Measurements from ENCODE around the gene CCNK. TPM values are rescaled to one million over a fixed set of nuclear protein-coding genes. Genes with fewer than 3 reads are reported as not detected.

The CCNK gene
- total RNA-seq, 4 donors from 2014 or later, result 23.4 to 66.3 (median 39.0) TPM

GRCh38 chr14:99519931-99520421 is 38.8 kb downstream of the CCNK start:
- Histone ChIP-seq H3K27me3 (no peaks in the 10 kb centered on the region), H3K4me3 (no peak overlapping the region), H3K4me1 (peaks cover 23% of the 10 kb centered on the region), H3K27ac (no peak overlapping the region), H3K9me3 (no peaks in the 10 kb centered on the region), H3K36me3 (peaks cover 7% of the 10 kb centered on the region)
- peak in 1 of 2 donors; percentile 40 for DNase-seq (ENCODE audit: low spot score in 2 of 2)
- TF ChIP-seq POLR2AphosphoS5 (IDR thresholded peaks at IDR 0.05), result no peak
- no peak for TF ChIP-seq POLR2A (IDR thresholded peaks at IDR 0.05)
- TF ChIP-seq, protein P1, sequence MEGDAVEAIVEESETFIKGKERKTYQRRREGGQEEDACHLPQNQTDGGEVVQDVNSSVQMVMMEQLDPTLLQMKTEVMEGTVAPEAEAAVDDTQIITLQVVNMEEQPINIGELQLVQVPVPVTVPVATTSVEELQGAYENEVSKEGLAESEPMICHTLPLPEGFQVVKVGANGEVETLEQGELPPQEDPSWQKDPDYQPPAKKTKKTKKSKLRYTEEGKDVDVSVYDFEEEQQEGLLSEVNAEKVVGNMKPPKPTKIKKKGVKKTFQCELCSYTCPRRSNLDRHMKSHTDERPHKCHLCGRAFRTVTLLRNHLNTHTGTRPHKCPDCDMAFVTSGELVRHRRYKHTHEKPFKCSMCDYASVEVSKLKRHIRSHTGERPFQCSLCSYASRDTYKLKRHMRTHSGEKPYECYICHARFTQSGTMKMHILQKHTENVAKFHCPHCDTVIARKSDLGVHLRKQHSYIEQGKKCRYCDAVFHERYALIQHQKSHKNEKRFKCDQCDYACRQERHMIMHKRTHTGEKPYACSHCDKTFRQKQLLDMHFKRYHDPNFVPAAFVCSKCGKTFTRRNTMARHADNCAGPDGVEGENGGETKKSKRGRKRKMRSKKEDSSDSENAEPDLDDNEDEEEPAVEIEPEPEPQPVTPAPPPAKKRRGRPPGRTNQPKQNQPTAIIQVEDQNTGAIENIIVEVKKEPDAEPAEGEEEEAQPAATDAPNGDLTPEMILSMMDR (IDR thresholded peaks at IDR 0.05), result no peak
- TF ChIP-seq EP300 (IDR thresholded peaks at IDR 0.05), result no peak
- 73% methylated on average over 4 of the region's 6 CpGs for WGBS

- DNase-seq (ENCODE audit: low spot score in 2 of 2), result peak in 1 of 2 donors; percentile 38
- Histone ChIP-seq H3K36me3 (peaks cover 4% of the 10 kb centered on the region), H3K9me3 (no peaks in the 10 kb centered on the region), H3K27ac (no peak overlapping the region), H3K27me3 (no peaks in the 10 kb centered on the region), H3K4me1 (peaks cover 29% of the 10 kb centered on the region), H3K4me3 (no peak overlapping the region)
- WGBS, result no CpG with 5 or more reads among the region's 11 CpGs
- TF ChIP-seq, protein P1 (IDR thresholded peaks at IDR 0.05), result no peak
- no peak for TF ChIP-seq POLR2A (IDR thresholded peaks at IDR 0.05)
- no peak for TF ChIP-seq EP300 (IDR thresholded peaks at IDR 0.05)
- no peak for TF ChIP-seq POLR2AphosphoS5 (IDR thresholded peaks at IDR 0.05)
Measured at GRCh38 chr14:99520571-99521081, 39.4 kb downstream of the CCNK start.

GRCh38 chr14:99521176-99522024 is 40.2 kb downstream of the CCNK start:
- Histone ChIP-seq H3K27ac (no peak overlapping the region), H3K9me3 (no peaks in the 10 kb centered on the region), H3K4me3 (no peak overlapping the region), H3K4me1 (peaks cover 29% of the 10 kb centered on the region), H3K27me3 (no peaks in the 10 kb centered on the region), H3K36me3 (peaks cover 4% of the 10 kb centered on the region)
- 93% methylated on average over 12 of the region's 25 CpGs for WGBS
- no peak for DNase-seq (ENCODE audit: low spot score in 2 of 2)
- TF ChIP-seq POLR2A (IDR thresholded peaks at IDR 0.05) (no peak), EP300 (IDR thresholded peaks at IDR 0.05) (no peak), POLR2AphosphoS5 (IDR thresholded peaks at IDR 0.05) (no peak)
- TF ChIP-seq, protein P1 (IDR thresholded peaks at IDR 0.05), result no peak

- Histone ChIP-seq H3K36me3 (peaks cover 4% of the 10 kb centered on the region), H3K27ac (no peak overlapping the region), H3K4me1 (peaks cover 29% of the 10 kb centered on the region), H3K9me3 (no peaks in the 10 kb centered on the region), H3K27me3 (no peaks in the 10 kb centered on the region), H3K4me3 (no peak overlapping the region)
- TF ChIP-seq, protein P1 (IDR thresholded peaks at IDR 0.05), result no peak
- TF ChIP-seq POLR2AphosphoS5 (IDR thresholded peaks at IDR 0.05) (no peak), EP300 (IDR thresholded peaks at IDR 0.05) (no peak), POLR2A (IDR thresholded peaks at IDR 0.05) (no peak)
- WGBS, result 80% methylated on average over 14 of the region's 18 CpGs
- DNase-seq (ENCODE audit: low spot score in 2 of 2), result no peak
Measured at GRCh38 chr14:99522025-99522401, 40.8 kb downstream of the CCNK start.

GRCh38 chr14:99522457-99522891 is 41.3 kb downstream of the CCNK start:
- DNase-seq (ENCODE audit: low spot score in 2 of 2), result no peak
- peaks cover 4% of the 10 kb centered on the region for H3K36me3 ChIP-seq
- no peaks in the 10 kb centered on the region for H3K27me3 ChIP-seq
- H3K9me3 ChIP-seq, result no peaks in the 10 kb centered on the region
- H3K27ac ChIP-seq, result no peak overlapping the region
- 50% methylated on average over 5 of the region's 12 CpGs for WGBS
- no peak overlapping the region for H3K4me3 ChIP-seq
- TF ChIP-seq EP300 (IDR thresholded peaks at IDR 0.05) (no peak), POLR2A (IDR thresholded peaks at IDR 0.05) (no peak), POLR2AphosphoS5 (IDR thresholded peaks at IDR 0.05) (no peak)
- TF ChIP-seq, protein P1 (IDR thresholded peaks at IDR 0.05), result no peak
- H3K4me1 ChIP-seq, result peaks cover 29% of the 10 kb centered on the region

Measured in suprapubic skin (tissue), 4 donors.